Measurements from ENCODE around the gene EAPP.
"Not testable (repeated sequence)": the region's sequence is repeated elsewhere in the genome, so short reads cannot be mapped to it uniquely, and the experiment has no call there.

EAPP gene

GRCh38 chr14:34538096-34538495 is 1.4 kb downstream of the EAPP start:
- DNase-seq (ENCODE audit: low read depth), result not testable (repeated sequence)

GRCh38 chr14:34537677-34538009 is 1.9 kb downstream of the EAPP start:
- DNase-seq (ENCODE audit: low read depth), result no peak

GRCh38 chr14:34536951-34537676 is 2.4 kb downstream of the EAPP start:
- DNase-seq (ENCODE audit: low read depth), result peak; percentile 63

- no peak for DNase-seq (ENCODE audit: low read depth)
These were observed 11.9 kb downstream of the EAPP start for GRCh38 chr14:34527591-34527990.

GRCh38 chr14:34524216-34524615 is 15.3 kb downstream of the EAPP start:
- DNase-seq (ENCODE audit: low read depth), result not testable (repeated sequence)

GRCh38 chr14:34522496-34522895 is 17.0 kb downstream of the EAPP start:
- no peak for DNase-seq (ENCODE audit: low read depth)

GRCh38 chr14:34521071-34521470 is 18.4 kb downstream of the EAPP start:
- not testable (repeated sequence) for DNase-seq (ENCODE audit: low read depth)

- DNase-seq (ENCODE audit: low read depth), result not testable (repeated sequence)
These were observed 19.1 kb downstream of the EAPP start for GRCh38 chr14:34520304-34520970.

- no peak for DNase-seq (ENCODE audit: low read depth)
These were observed 31.6 kb downstream of the EAPP start for GRCh38 chr14:34507884-34508283.

- DNase-seq (ENCODE audit: low read depth), result no peak
These were observed 32.0 kb downstream of the EAPP start for GRCh38 chr14:34507459-34507858.

- DNase-seq (ENCODE audit: low read depth), result not testable (repeated sequence)
These were observed 34.4 kb downstream of the EAPP start for GRCh38 chr14:34505124-34505491.

GRCh38 chr14:34504027-34504426 is 35.5 kb downstream of the EAPP start:
- not testable (repeated sequence) for DNase-seq (ENCODE audit: low read depth)

- DNase-seq (ENCODE audit: low read depth), result peak; percentile 34
These were observed 36.8 kb downstream of the EAPP start for GRCh38 chr14:34502545-34503225.

- DNase-seq (ENCODE audit: low read depth), result peak; percentile 45
These were observed 37.5 kb downstream of the EAPP start for GRCh38 chr14:34502001-34502400.

GRCh38 chr14:34501004-34501580 is 38.4 kb downstream of the EAPP start:
- no peak for DNase-seq (ENCODE audit: low read depth)

GRCh38 chr14:34498684-34499412 is 40.7 kb downstream of the EAPP start:
- no peak for DNase-seq (ENCODE audit: low read depth)

- peak; percentile 96 for DNase-seq (ENCODE audit: low read depth)
These were observed 42.6 kb downstream of the EAPP start for GRCh38 chr14:34496679-34497513.

GRCh38 chr14:34496007-34496678 is 43.4 kb downstream of the EAPP start:
- DNase-seq (ENCODE audit: low read depth), result no peak

- DNase-seq (ENCODE audit: low read depth), result no peak
These were observed 50.2 kb downstream of the EAPP start for GRCh38 chr14:34489324-34489723.

- no peak for DNase-seq (ENCODE audit: low read depth)
These were observed 51.0 kb downstream of the EAPP start for GRCh38 chr14:34488528-34488927.

GRCh38 chr14:34484726-34485125 is 54.8 kb downstream of the EAPP start:
- no peak for DNase-seq (ENCODE audit: low read depth)
